Measurements from ENCODE around the gene ATG16L2.

- TF ChIP-seq FOXA1 (IDR thresholded peaks at IDR 0.05): no peak
- TF ChIP-seq CTCF (IDR thresholded peaks at IDR 0.05; ENCODE audit: low read depth, low read length, missing input control): no peak
- TF ChIP-seq TAF1 (conservative IDR thresholded peaks at IDR 0.05): no peak
- no peak for TF ChIP-seq RAD21 (IDR thresholded peaks at IDR 0.05)
- no peak for TF ChIP-seq JUND (IDR thresholded peaks at IDR 0.05)
- no peak for TF ChIP-seq SP1 (IDR thresholded peaks at IDR 0.05)
Observed at GRCh38 chr11:72774499-72774898, 39.7 kb upstream of the ATG16L2 start.

Data from liver (tissue), 3 donors.